Sigmoid colon (tissue), 7 donors: ENCODE data around the gene MRPL55. TPM values are rescaled to one million over a fixed set of nuclear protein-coding genes. Genes with fewer than 3 reads are reported as not detected.

ENCODE experiments used
- DNase-seq: peaks from one replicate; pipeline ENCODE4 v3.0.0-alpha.2; 2019
- H3K27ac ChIP-seq, 4 donors: fragments of 200-600 bp; sonication (generic); one replicate each; pipeline ENCODE4 v1.5.1; 2016 to 2019; ENCODE audit warnings: mild to moderate bottlenecking in 1 of 4
- H3K27me3 ChIP-seq, 3 donors: fragments of 200-600 bp; sonication (generic); one replicate each; pipeline ENCODE4 v1.5.1; 2019; ENCODE audit warnings: mild to moderate bottlenecking in 1 of 3
- H3K36me3 ChIP-seq, 4 donors: fragments of 200-600 bp; sonication (generic); one replicate each; pipeline ENCODE4 v1.5.1; 2016 to 2019
- H3K4me1 ChIP-seq, 4 donors: fragments of 200-600 bp; sonication (generic); one replicate each; pipeline ENCODE4 v1.5.1; 2017 to 2019
- H3K4me3 ChIP-seq, 4 donors: fragments of 200-600 bp; sonication (generic); one replicate each; pipeline ENCODE4 v1.5.1; 2017 to 2019; ENCODE audit warnings: mild to moderate bottlenecking in 2 of 4, moderate library complexity in 1 of 4
- H3K9me3 ChIP-seq, 4 donors: fragments of 200-600 bp in 3 of 4; sonication (generic) in 3 of 4; one replicate each; pipeline versions ENCODE4 v1.5.1 to v1.6.1; 2013 to 2019
- CTCF ChIP-seq, 4 experiments: fragments of 450-650 bp in 3 of 4; fragments of 200-600 bp in 1 of 4; IDR thresholded peaks; one replicate each; pipeline ENCODE4 v1.5.1; 2016 to 2019; ENCODE audit warnings: antibody characterized with exemption in 4 of 4, mild to moderate bottlenecking in 3 of 4, moderate library complexity in 2 of 4
- EP300 ChIP-seq, 4 donors: sonication (generic); formaldehyde crosslinking; IDR thresholded peaks; one replicate each; pipeline ENCODE4 v1.6.1; 2017; ENCODE audit warnings: antibody characterized with exemption in 4 of 4
- POLR2A ChIP-seq, 2 donors: fragments of 450-650 bp; IDR thresholded peaks; one replicate each; pipeline ENCODE4 v1.6.1; 2016; ENCODE audit warnings: antibody characterized with exemption in 2 of 2, mild to moderate bottlenecking in 2 of 2, moderate library complexity in 2 of 2
- POLR2AphosphoS5 ChIP-seq, 4 donors: sonication (generic); formaldehyde crosslinking; IDR thresholded peaks; one replicate each; pipeline ENCODE4 v1.6.1; 2017; ENCODE audit warnings: antibody characterized with exemption in 4 of 4
- whole genome bisulfite sequencing, 2 donors: extraction: QIAGEN DNeasy Blood & Tissue Kit; methylation state at CpG; one replicate each; pipeline ENCODE4 v1.1.7; 2013; 5-methylcytosine and 5-hydroxymethylcytosine counted together
- intact Hi-C: fragments of 100-400 bp; cut with DNase I; formaldehyde crosslinking; loops from one replicate; pipeline ENCODE4 v1.15.1; 2023
- polyA plus RNA-seq, 3 donors: library from polyadenylated mRNA; stranded (reverse); fragments of 200-250 nt; gene quantifications; one replicate each; pipeline ENCODE4 v1.2.3, GENCODE V29; 2013
- total RNA-seq, 4 donors: library from RNA; depleted of rRNA; stranded (reverse); fragments of >200 nt; gene quantifications; one replicate each; pipeline ENCODE4 v1.1.0, GENCODE V29; 2016
- donor health status: healthy with polysubstance abuse.
- donor health status: Bipolar disorder and iron deficiency.
- donor health status: healthy.

The MRPL55 gene
- total and polyA plus RNA-seq, 7 donors: 53.5 to 90.6 (median 77.4) TPM

- DNase-seq: no peak
- H3K4me1 ChIP-seq: peaks cover 0 to 62% (median 48%) of the 10 kb centered on the region in 4 donors
- TF ChIP-seq POLR2AphosphoS5 (IDR thresholded peaks at IDR 0.05): no peak
- TF ChIP-seq POLR2A (IDR thresholded peaks at IDR 0.05): no peak
- TF ChIP-seq CTCF (IDR thresholded peaks at IDR 0.05): no peak
- TF ChIP-seq EP300 (IDR thresholded peaks at IDR 0.05): no peak
- peaks cover 0 to 33% (median 12%) of the 10 kb centered on the region in 4 donors for H3K36me3 ChIP-seq
- H3K9me3 ChIP-seq: no peaks in the 10 kb centered on the region
- intact Hi-C loops: no loop called here
- no peak overlapping the region for H3K4me3 ChIP-seq
- H3K27ac ChIP-seq: no peak overlapping the region
- 85 to 90% methylated on average over 9 of the region's 9 CpGs for WGBS, 2 donors
- H3K27me3 ChIP-seq: no peaks in the 10 kb centered on the region
Measured at GRCh38 chr1:228105270-228105995, 3.7 kb downstream of the MRPL55 start.

- 74 to 76% methylated on average over 7 of the region's 7 CpGs for WGBS, 2 donors
- Histone ChIP-seq H3K27ac (peak overlapping the region in 3 of 4 donors; percentile 88 to 98 (median 95)), H3K27me3 (no peaks in the 10 kb centered on the region), H3K9me3 (no peaks in the 10 kb centered on the region), H3K36me3 (peaks cover 1 to 40% (median 16%) of the 10 kb centered on the region in 4 donors), H3K4me3 (no peak overlapping the region), H3K4me1 (peaks cover 0 to 57% (median 41%) of the 10 kb centered on the region in 4 donors)
- intact Hi-C loops: no loop called here
- DNase-seq: peak; percentile 64
- TF ChIP-seq POLR2AphosphoS5 (IDR thresholded peaks at IDR 0.05) (no peak), EP300 (IDR thresholded peaks at IDR 0.05) (no peak), CTCF (IDR thresholded peaks at IDR 0.05) (no peak), POLR2A (IDR thresholded peaks at IDR 0.05) (no peak)
Measured at GRCh38 chr1:228104526-228105269, 4.4 kb downstream of the MRPL55 start.

- H3K4me3 ChIP-seq: peak within 1 kb of the TSS; percentile 70 to 92 (median 78)
- H3K27ac ChIP-seq: peak within 1 kb of the TSS; percentile 88 to 98 (median 95)
- TF ChIP-seq POLR2A (IDR thresholded peaks at IDR 0.05): peak; percentile 48 to 55
- no peak for TF ChIP-seq CTCF (IDR thresholded peaks at IDR 0.05)
- TF ChIP-seq EP300 (IDR thresholded peaks at IDR 0.05): peak in 1 of 4 donors; percentile 63
- TF ChIP-seq POLR2AphosphoS5 (IDR thresholded peaks at IDR 0.05): peak; percentile 83 to 93 (median 91)
- intact Hi-C loops: loop anchor here (1.0 to 2.0 kb wide), 2 partner anchors 21 to 64 kb away; partner anchors contain the start of gene ARF1
- DNase-seq: peak; percentile 97
- H3K9me3 ChIP-seq: no peaks in the 10 kb centered on the region
- WGBS, 2 donors: 0 to 1% methylated on average over 104 of the region's 104 CpGs
- H3K27me3 ChIP-seq: no peaks in the 10 kb centered on the region
- peaks cover 0 to 45% (median 32%) of the 10 kb centered on the region in 4 donors for H3K4me1 ChIP-seq
- peaks cover 11 to 57% (median 32%) of the 10 kb centered on the region in 4 donors for H3K36me3 ChIP-seq
Measured at GRCh38 chr1:228102791-228103620, 6.1 kb downstream of the MRPL55 start, which contains the start of gene C1orf35. Gene C1orf35, minus strand, starts transcription at chr1:228103325. Its CDS starts 98 bp downstream, at chr1:228103227.
